ENCODE data around the gene SUFU.

SUFU gene

GRCh38 chr10:102595897-102596296 is 92.1 kb downstream of the SUFU start:
- no peak overlapping the region for H3K4me3 ChIP-seq (ENCODE audit: low read depth, low read length)
- TF ChIP-seq CTCF (IDR thresholded peaks at IDR 0.05; ENCODE audit: borderline replicate concordance, insufficient read depth, low read depth, low read length) = no peak

DNA sequence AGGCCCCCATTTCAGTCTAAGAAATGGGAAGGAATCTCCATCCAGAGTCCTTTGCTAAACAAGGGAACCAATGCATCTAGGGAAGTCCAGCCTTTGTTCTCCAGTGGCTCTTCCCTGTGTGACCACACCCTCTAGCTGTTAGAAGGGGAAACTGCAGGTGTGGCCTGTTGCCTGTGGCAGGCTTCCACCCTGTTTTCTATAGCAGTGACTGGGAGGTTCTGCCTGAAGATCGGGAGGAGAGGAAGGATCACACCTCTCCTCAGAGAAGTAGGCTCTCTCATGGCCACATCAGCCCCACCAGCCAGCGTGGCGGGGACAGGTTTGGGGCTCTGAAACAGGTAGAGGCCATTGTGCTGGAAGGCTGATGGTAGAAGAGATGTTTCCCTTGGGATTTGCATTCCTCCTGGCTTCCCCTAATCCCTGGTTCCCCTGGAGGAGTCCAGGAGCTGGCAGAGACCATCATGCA is 92.8 kb downstream of the SUFU start:
- TF ChIP-seq CTCF (IDR thresholded peaks at IDR 0.05; ENCODE audit: borderline replicate concordance, insufficient read depth, low read depth, low read length) = peak; percentile 86
- no peak overlapping the region for H3K4me3 ChIP-seq (ENCODE audit: low read depth, low read length)

GRCh38 chr10:102597131-102597991 is 93.6 kb downstream of the SUFU start:
- H3K4me3 ChIP-seq (ENCODE audit: low read depth, low read length) = no peak overlapping the region
- TF ChIP-seq CTCF (IDR thresholded peaks at IDR 0.05; ENCODE audit: borderline replicate concordance, insufficient read depth, low read depth, low read length) = no peak

DNA sequence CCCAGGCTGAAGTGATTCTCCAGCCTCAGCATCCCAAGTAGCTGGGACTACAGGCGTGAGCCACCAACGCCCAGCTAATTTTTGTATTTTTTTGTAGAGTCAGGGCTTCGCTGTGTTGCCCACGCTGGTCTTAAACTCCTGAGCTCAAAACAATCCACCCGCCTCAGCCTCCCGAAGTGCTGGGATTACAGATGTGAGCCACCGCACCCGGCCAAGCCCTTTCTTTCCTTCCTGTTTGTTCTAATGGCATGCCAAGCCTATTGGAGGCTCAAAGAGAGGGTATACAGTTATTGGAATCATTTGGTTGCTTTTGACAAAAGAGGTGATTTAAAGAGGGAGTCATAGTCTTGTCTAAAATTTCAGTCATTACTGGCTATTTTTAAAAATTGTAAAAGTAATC is 94.5 kb downstream of the SUFU start:
- H3K4me3 ChIP-seq (ENCODE audit: low read depth, low read length) = no peak overlapping the region
- no peak for TF ChIP-seq CTCF (IDR thresholded peaks at IDR 0.05; ENCODE audit: borderline replicate concordance, insufficient read depth, low read depth, low read length)

DNA sequence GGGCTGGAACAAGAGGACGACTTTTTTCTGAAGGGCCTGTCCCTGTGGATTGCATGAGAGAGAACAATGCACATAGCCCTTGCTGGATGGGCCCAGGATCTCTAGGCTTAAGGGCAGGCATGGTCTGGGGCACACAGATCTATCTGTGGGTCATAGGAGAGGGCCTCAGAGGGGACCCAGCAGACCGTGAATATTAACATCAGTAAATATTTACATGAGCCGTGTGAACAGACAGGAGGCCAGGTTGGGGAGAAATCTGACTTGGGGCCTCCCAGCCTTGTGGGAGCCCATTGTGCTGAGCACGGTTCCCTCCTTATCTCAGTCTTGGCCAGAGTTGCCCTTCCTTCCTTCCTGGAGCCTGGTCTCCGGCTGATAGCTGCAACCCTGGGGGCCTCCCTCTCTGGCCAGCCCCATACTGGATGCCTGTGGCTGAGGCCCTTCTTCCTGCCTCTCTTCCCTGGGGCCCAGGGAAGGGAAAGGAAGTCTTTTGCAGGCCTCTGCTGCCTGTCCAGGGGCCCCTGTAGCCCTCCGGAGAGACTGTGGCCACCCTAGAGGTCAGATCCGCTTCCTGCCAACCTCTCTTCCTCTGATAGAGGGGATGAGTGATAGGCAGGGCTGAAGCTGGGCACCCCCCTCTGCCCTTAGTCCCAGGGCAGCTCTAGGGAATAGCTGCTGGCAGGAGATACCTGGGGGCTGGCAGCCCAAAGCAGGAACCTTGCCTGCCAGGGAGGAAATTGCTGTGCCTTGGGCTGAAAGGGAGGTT is 96.0 kb downstream of the SUFU start:
- H3K4me3 ChIP-seq (ENCODE audit: low read depth, low read length) = no peak overlapping the region
- TF ChIP-seq CTCF (IDR thresholded peaks at IDR 0.05; ENCODE audit: borderline replicate concordance, insufficient read depth, low read depth, low read length) = no peak

DNA sequence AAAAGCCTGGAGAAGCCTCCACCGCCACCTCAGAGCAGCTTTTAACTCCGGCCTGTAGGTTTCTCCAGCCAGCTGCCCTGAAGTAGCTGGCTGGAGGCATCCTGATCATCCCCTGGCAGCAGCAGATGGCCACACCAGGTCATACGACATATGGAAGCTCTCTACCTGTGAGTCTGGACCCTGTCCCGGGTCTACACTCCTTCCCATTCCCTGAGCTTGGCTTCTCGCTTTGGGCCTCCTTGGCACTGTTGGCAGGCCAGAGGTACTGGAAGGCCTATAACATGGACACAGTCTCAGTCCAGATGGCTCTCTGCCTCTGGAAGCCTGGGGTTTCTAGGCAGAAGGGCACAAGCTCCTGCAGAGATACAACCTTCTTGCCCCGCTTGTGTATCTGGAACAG is 97.0 kb downstream of the SUFU start:
- no peak for TF ChIP-seq CTCF (IDR thresholded peaks at IDR 0.05; ENCODE audit: borderline replicate concordance, insufficient read depth, low read depth, low read length)
- H3K4me3 ChIP-seq (ENCODE audit: low read depth, low read length) = no peak overlapping the region
